Measurements from ENCODE around the gene RANBP3. TPM values are rescaled to one million over a fixed set of nuclear protein-coding genes. Genes with fewer than 3 reads are reported as not detected.
A peak's percentile ranks its signal among the peaks of the same experiment; 100 is the strongest.

The RANBP3 gene
- total RNA-seq, 1 experiment from 2014 or later = 59.5 TPM

DNA sequence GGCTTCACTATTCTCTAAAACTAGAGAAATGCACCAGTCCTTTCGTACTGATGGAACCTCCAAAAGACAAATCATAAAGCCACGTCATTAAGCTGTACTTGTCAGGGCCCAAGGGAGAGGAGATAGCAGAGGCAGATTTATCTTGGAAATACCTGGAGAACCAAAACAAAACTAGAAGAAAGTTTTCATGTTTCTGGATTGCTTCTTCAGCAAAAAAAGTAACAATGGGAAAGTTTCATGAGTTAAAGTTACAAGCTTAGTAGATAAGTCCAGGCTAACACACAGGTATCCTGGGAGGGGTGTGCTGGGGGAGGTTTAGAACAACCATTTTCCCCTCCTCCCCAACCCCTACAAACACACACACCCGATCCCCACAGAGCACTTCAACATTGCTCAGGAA is 21.6 kb downstream of the RANBP3 start:
- no TSS peak for BruUV-seq (replicated peaks)
- intact Hi-C loops (cut with micrococcal nuclease) = no loop called here
- Mint-ChIP-seq H3K4me3 (ENCODE audit: unreplicated experiment) (no peak overlapping the region), H3K4me1 (ENCODE audit: insufficient read depth, unreplicated experiment) (peaks cover 34% of the 10 kb centered on the region), H3K27ac (ENCODE audit: low read depth, unreplicated experiment) (no peak overlapping the region), H3K9me3 (ENCODE audit: unreplicated experiment) (no peaks in the 10 kb centered on the region), H3K36me3 (ENCODE audit: insufficient read depth, unreplicated experiment) (peaks cover 11% of the 10 kb centered on the region), H3K27me3 (ENCODE audit: insufficient read depth, unreplicated experiment) (no peaks in the 10 kb centered on the region)
- no peak for DNase-seq (ENCODE audit: unreplicated experiment)
- POLR2A ChIA-PET = interaction anchor here (0.6 to 1.1 kb wide), 2 partner anchors 9 to 12 kb away, joined by 3 read pairs; no protein-coding TSS in a partner anchor
- TF ChIP-seq, protein P1, sequence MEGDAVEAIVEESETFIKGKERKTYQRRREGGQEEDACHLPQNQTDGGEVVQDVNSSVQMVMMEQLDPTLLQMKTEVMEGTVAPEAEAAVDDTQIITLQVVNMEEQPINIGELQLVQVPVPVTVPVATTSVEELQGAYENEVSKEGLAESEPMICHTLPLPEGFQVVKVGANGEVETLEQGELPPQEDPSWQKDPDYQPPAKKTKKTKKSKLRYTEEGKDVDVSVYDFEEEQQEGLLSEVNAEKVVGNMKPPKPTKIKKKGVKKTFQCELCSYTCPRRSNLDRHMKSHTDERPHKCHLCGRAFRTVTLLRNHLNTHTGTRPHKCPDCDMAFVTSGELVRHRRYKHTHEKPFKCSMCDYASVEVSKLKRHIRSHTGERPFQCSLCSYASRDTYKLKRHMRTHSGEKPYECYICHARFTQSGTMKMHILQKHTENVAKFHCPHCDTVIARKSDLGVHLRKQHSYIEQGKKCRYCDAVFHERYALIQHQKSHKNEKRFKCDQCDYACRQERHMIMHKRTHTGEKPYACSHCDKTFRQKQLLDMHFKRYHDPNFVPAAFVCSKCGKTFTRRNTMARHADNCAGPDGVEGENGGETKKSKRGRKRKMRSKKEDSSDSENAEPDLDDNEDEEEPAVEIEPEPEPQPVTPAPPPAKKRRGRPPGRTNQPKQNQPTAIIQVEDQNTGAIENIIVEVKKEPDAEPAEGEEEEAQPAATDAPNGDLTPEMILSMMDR (IDR thresholded peaks at IDR 0.05; ENCODE audit: unreplicated experiment) = no peak
- CTCF ChIA-PET = interaction anchor here (5.1 kb wide), 1 partner anchor 11 kb away, joined by 48 read pairs; no protein-coding TSS in a partner anchor

DNA sequence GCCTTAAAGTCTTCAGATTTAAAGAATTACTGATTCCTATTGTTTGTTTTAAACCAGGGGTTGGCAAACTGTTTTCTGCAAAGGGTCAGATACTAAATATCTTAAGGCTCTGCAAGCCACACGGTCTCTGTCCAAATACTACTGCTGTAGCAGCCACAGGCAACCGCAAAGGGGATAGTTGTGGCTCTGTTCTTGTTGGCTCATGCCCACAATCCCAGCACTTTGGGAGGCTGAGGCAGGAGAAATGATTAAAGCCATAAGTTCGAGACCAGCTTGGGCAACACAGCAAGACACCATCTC is 22.4 kb downstream of the RANBP3 start:
- no peak overlapping the region for H3K4me3 Mint-ChIP-seq (ENCODE audit: unreplicated experiment)
- BruUV-seq (replicated peaks) = no TSS peak
- POLR2A ChIA-PET = interaction anchor here (1.0 to 1.1 kb wide), 2 partner anchors 11 to 12 kb away, joined by 3 to 4 read pairs; no protein-coding TSS in a partner anchor
- no peaks in the 10 kb centered on the region for H3K27me3 Mint-ChIP-seq (ENCODE audit: insufficient read depth, unreplicated experiment)
- H3K36me3 Mint-ChIP-seq (ENCODE audit: insufficient read depth, unreplicated experiment) = peaks cover 18% of the 10 kb centered on the region
- no peak for DNase-seq (ENCODE audit: unreplicated experiment)
- no peak overlapping the region for H3K27ac Mint-ChIP-seq (ENCODE audit: low read depth, unreplicated experiment)
- TF ChIP-seq, protein P1 (IDR thresholded peaks at IDR 0.05; ENCODE audit: unreplicated experiment) = no peak
- H3K4me1 Mint-ChIP-seq (ENCODE audit: insufficient read depth, unreplicated experiment) = peaks cover 32% of the 10 kb centered on the region
- CTCF ChIA-PET = interaction anchor here (1.1 to 5.1 kb wide), 2 partner anchors 12 to 151 kb away, joined by 3 to 48 read pairs; no protein-coding TSS in a partner anchor
- intact Hi-C loops (cut with micrococcal nuclease) = no loop called here
- H3K9me3 Mint-ChIP-seq (ENCODE audit: unreplicated experiment) = no peaks in the 10 kb centered on the region

DNA sequence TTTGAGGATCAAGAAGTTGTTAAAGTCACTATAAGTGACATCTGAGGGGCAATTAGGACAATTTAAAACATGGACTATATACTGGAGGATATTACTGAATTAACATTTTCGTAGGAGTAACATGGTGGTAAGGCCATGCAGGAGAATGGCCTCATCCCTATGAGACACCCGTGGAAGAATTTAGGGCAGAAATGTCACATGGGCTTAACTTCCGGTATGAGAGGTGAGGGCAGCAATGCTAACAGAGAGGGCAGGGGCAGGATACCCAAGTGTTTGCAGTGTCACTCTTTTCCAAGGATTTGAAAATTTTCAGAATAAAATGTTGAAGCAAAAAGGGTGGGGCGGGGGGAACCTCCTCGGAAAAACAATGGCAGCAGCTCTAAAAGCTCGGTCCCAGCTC is 23.6 kb downstream of the RANBP3 start:
- no peaks in the 10 kb centered on the region for H3K27me3 Mint-ChIP-seq (ENCODE audit: insufficient read depth, unreplicated experiment)
- no peak for DNase-seq (ENCODE audit: unreplicated experiment)
- no peak overlapping the region for H3K4me3 Mint-ChIP-seq (ENCODE audit: unreplicated experiment)
- TF ChIP-seq, protein P1 (IDR thresholded peaks at IDR 0.05; ENCODE audit: unreplicated experiment) = no peak
- H3K4me1 Mint-ChIP-seq (ENCODE audit: insufficient read depth, unreplicated experiment) = peaks cover 27% of the 10 kb centered on the region
- peaks cover 26% of the 10 kb centered on the region for H3K36me3 Mint-ChIP-seq (ENCODE audit: insufficient read depth, unreplicated experiment)
- no peak overlapping the region for H3K27ac Mint-ChIP-seq (ENCODE audit: low read depth, unreplicated experiment)
- H3K9me3 Mint-ChIP-seq (ENCODE audit: unreplicated experiment) = no peaks in the 10 kb centered on the region
- CTCF ChIA-PET = interaction anchor here (0.6 to 5.1 kb wide), 2 partner anchors 13 to 16 kb away, joined by 3 to 48 read pairs; no protein-coding TSS in a partner anchor
- intact Hi-C loops (cut with micrococcal nuclease) = no loop called here
- BruUV-seq (replicated peaks) = no TSS peak
- POLR2A ChIA-PET = interaction anchor here (0.6 kb wide), 1 partner anchor 580 kb away, joined by 3 read pairs; no protein-coding TSS in a partner anchor

DNA sequence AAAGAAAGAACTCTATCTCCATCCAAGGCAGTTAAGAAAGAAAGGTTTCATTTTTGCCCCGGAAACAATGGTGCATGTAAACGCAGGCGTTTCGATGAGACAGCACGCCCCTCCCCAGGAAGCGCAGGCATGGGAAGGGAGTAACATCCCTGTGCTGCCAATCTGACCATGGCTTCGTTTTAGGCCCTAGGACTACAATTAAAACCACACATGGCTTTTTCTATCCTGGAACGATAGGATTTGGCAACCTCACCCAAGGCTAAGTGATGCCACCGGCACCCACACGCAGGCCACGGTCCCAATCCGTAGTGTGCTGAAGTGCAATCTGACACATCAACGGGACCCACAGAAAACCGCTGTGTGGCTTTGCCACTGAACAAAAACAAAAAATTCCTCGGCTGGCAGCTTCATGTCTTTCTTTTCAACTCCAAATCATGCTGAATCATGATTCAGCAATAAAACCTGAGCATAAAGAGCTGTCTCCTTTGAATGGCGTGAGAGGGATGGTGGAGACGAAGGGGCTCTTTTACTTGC is 24.2 kb downstream of the RANBP3 start:
- no TSS peak for BruUV-seq (replicated peaks)
- Mint-ChIP-seq H3K27ac (ENCODE audit: low read depth, unreplicated experiment) (peak overlapping the region; percentile 27), H3K9me3 (ENCODE audit: unreplicated experiment) (no peaks in the 10 kb centered on the region)

More for the DNA sequence above, 24.2 kb downstream of the RANBP3 start:
- intact Hi-C loops (cut with micrococcal nuclease) = no loop called here
- TF ChIP-seq, protein P1 (IDR thresholded peaks at IDR 0.05; ENCODE audit: unreplicated experiment) = no peak
- H3K27me3 Mint-ChIP-seq (ENCODE audit: insufficient read depth, unreplicated experiment) = no peaks in the 10 kb centered on the region
- CTCF ChIA-PET = interaction anchor here (0.6 to 3.0 kb wide), 3 partner anchors 14 to 174 kb away, joined by 3 to 13 read pairs (median 3); no protein-coding TSS in a partner anchor
- peaks cover 27% of the 10 kb centered on the region for H3K4me1 Mint-ChIP-seq (ENCODE audit: insufficient read depth, unreplicated experiment)
- H3K4me3 Mint-ChIP-seq (ENCODE audit: unreplicated experiment) = no peak overlapping the region
- peaks cover 26% of the 10 kb centered on the region for H3K36me3 Mint-ChIP-seq (ENCODE audit: insufficient read depth, unreplicated experiment)
- POLR2A ChIA-PET = interaction anchor here (0.5 kb wide), 1 partner anchor 23 kb away, joined by 3 read pairs; no protein-coding TSS in a partner anchor
- no peak for DNase-seq (ENCODE audit: unreplicated experiment)

All from MCF 10A (cell line).